ENCODE measurements around the gene ABHD17C.

The ABHD17C gene

DNA sequence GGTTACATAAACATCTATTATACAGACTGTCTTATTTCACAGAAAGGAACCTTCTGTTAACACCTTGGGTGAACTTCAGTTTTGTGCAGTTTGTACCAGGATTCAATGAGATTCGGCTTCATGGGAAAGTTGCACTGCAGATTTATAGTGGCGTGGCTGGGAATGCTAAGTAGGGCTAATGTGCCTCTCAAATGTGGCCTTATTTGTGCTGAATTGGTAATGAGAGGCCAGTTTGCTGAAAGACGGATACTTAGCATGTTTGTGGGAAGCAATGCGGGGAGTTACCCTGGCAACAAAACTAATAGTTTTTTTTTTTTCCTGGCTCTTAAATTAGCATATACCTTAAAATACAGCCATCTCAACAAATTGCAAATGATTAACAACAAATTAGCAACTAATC, 55.5 kb downstream of the ABHD17C start:
- H3K4me3 ChIP-seq (ENCODE audit: low read depth, low read length), result no peak overlapping the region
- peak; percentile 40 for DNase-seq (ENCODE audit: low read depth, low spot score)
- in situ Hi-C loops (cut with HindIII; ENCODE audit: low sequenced_read_pairs), result no loop called here
- no peak for TF ChIP-seq CTCF (IDR thresholded peaks at IDR 0.05; ENCODE audit: low read depth, low read length)

GRCh38 chr15:80752204-80752603, 57.1 kb downstream of the ABHD17C start:
- in situ Hi-C loops (cut with HindIII; ENCODE audit: low sequenced_read_pairs), result no loop called here
- no peak for TF ChIP-seq CTCF (IDR thresholded peaks at IDR 0.05; ENCODE audit: low read depth, low read length)
- H3K4me3 ChIP-seq (ENCODE audit: low read depth, low read length), result no peak overlapping the region
- DNase-seq (ENCODE audit: low read depth, low spot score), result no peak

- no peak for DNase-seq (ENCODE audit: low read depth, low spot score)
- no peak overlapping the region for H3K4me3 ChIP-seq (ENCODE audit: low read depth, low read length)
- in situ Hi-C loops (cut with HindIII; ENCODE audit: low sequenced_read_pairs), result no loop called here
- no peak for TF ChIP-seq CTCF (IDR thresholded peaks at IDR 0.05; ENCODE audit: low read depth, low read length)
Measured at GRCh38 chr15:80753161-80753560, 58.1 kb downstream of the ABHD17C start.

DNA sequence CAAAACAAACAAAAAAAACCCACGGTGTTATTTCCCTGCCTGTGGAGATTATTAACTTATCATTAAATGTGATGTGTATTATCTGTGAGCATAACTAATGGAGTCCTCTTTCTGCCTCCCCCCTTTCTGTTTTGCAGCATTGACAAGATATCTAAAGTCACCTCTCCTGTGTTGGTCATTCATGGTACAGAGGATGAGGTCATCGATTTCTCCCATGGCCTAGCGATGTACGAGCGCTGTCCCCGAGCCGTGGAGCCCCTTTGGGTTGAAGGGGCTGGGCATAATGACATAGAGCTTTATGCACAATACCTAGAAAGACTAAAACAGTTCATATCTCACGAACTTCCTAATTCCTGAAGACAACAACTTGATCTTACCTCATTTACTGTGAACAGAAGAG, 58.9 kb downstream of the ABHD17C start:
- TF ChIP-seq CTCF (IDR thresholded peaks at IDR 0.05; ENCODE audit: low read depth, low read length), result no peak
- no peak overlapping the region for H3K4me3 ChIP-seq (ENCODE audit: low read depth, low read length)
- in situ Hi-C loops (cut with HindIII; ENCODE audit: low sequenced_read_pairs), result no loop called here
- DNase-seq (ENCODE audit: low read depth, low spot score), result no peak

DNA sequence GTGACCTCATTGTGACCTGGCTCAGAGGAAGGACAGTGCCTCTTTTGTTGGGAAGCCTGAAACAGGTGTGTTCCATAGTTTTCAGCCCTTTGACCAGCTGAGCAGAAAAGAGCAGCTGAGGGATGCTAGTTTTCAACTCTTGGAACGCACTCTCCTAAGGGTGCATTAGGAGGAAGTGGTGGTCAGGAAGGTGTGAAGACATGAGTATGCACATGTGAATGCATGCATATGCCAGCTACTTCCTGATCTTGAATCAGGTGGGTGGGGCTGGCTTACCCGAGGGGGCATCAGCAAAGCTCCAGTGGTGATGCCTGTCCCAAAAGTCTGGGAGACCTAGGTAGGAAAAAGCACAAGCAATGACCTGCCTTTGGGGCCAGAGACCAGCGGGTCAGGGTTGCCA, 60.8 kb downstream of the ABHD17C start:
- no peak for TF ChIP-seq CTCF (IDR thresholded peaks at IDR 0.05; ENCODE audit: low read depth, low read length)
- in situ Hi-C loops (cut with HindIII; ENCODE audit: low sequenced_read_pairs), result no loop called here
- DNase-seq (ENCODE audit: low read depth, low spot score), result no peak
- H3K4me3 ChIP-seq (ENCODE audit: low read depth, low read length), result no peak overlapping the region

DNA sequence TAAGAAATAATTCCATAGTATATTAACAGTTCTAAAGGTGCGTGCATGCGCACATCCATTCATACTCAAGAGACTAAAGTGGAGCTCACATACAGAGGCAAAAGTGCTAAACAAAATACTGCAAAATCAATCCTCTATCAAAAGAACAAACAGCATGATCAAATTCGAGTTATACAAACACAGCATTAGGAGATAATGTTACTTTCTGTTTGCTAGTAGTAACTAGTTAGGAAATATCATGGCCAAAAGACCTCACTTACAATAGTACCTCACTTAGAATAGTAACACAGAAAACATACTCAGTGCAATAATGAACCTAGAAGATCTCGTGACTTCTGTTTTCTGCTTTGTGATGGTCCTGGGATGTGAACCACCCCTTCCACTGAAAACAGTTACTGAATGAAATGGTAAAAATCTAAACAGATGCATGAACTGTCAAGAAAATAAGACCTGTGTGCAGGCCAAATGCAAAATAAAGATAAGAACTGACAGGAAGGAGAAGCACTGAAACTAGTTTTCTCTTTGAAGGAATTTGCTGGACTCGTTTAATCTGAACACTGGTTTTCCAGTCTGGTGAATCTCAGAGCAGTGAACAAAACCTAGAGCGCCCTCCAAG, 63.1 kb downstream of the ABHD17C start:
- H3K4me3 ChIP-seq (ENCODE audit: low read depth, low read length), result no peak overlapping the region
- TF ChIP-seq CTCF (IDR thresholded peaks at IDR 0.05; ENCODE audit: low read depth, low read length), result no peak
- in situ Hi-C loops (cut with HindIII; ENCODE audit: low sequenced_read_pairs), result no loop called here
- no peak for DNase-seq (ENCODE audit: low read depth, low spot score)

DNA sequence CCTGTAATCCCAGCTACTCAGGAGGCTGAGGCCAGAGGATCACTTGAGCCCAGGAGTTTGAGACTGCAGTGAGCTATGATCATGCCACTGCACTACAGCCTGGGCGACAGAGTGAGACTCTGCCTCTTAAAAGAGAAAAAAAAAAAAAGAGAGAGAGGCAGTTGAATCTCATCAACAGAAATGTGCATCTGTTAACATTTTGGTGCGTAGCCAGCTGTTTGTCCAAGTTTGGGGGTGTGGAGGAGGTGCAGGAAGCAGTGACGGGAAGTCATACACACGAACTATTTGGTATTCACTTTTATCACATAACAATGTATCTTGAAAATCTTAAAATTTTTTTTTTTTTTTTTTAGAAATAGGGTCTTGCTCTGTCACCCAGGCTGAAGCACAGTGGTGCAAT, 65.8 kb downstream of the ABHD17C start:
- no peak for TF ChIP-seq CTCF (IDR thresholded peaks at IDR 0.05; ENCODE audit: low read depth, low read length)
- in situ Hi-C loops (cut with HindIII; ENCODE audit: low sequenced_read_pairs), result no loop called here
- H3K4me3 ChIP-seq (ENCODE audit: low read depth, low read length), result no peak overlapping the region
- no peak for DNase-seq (ENCODE audit: low read depth, low spot score)
